GM21825 (cell line): ENCODE measurements around the gene PADI1.

ENCODE experiments used
- ATAC-seq: cut with Tn5 transposase; IDR thresholded peaks from one replicate; pipeline ENCODE4 v1.9.1; 2021; ENCODE audit warnings: mild to moderate bottlenecking, moderate library complexity; ENCODE audit not compliant: unreplicated experiment

The PADI1 gene

GRCh38 chr1:17196496-17197185, 8.3 kb upstream of the PADI1 start:
- no peak for ATAC-seq

DNA sequence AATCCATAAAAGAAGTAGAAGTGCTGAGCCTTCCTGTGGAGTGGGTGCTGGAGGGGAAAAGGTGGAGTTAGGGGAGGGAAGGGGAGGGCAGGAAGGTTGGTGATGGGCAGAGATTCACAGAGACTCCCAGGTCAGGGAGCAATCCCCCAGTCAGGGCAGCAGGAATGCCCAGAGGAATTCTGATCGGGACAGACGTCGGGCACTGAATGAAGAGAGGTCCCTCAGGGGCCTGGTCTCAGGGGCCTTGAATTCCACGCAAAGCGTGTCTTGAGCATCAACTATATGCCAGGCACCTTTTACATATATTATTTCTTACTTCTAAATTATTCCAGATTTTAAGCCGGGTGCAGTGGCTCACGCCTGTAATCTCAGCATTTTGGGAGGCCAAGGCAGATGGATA, 7.2 kb upstream of the PADI1 start:
- ATAC-seq = no peak

DNA sequence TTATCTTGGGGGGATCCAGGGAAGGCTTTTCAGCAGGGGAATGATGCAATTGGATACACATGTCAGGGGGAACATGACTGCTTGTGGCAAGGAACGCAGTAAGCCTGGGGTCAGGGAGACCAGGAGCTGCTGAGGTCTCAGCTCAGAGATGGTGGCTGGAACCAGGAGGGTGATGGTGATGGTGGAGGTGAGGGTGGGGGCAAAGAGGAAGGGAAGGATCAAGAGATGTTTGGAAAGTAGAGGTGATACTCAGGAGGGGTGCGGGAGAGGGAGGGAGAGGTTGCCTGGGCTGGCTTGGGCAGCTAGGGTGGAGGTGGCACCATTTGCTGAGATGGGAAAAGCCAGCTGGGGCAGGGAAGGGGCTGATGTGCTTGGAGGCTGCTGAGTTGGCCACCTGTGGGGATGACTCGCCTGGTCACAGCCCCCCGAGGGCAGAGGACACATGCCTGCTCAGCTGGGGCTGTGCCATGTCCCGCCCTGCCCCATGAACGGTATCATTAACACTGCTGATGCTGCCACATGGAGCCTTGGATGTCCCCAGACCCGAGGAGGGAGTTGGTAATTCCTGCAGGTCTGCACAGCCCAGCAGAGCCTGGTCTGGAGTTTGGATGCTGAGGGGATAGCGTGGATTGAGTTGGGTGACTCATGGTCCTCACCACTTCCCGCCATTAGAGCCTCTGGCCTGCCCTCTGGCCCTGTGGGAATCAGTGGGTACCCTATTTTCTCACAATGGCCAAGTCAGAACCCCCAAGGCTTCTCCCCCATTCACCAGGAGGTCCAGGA, 6.3 kb upstream of the PADI1 start:
- no peak for ATAC-seq

DNA sequence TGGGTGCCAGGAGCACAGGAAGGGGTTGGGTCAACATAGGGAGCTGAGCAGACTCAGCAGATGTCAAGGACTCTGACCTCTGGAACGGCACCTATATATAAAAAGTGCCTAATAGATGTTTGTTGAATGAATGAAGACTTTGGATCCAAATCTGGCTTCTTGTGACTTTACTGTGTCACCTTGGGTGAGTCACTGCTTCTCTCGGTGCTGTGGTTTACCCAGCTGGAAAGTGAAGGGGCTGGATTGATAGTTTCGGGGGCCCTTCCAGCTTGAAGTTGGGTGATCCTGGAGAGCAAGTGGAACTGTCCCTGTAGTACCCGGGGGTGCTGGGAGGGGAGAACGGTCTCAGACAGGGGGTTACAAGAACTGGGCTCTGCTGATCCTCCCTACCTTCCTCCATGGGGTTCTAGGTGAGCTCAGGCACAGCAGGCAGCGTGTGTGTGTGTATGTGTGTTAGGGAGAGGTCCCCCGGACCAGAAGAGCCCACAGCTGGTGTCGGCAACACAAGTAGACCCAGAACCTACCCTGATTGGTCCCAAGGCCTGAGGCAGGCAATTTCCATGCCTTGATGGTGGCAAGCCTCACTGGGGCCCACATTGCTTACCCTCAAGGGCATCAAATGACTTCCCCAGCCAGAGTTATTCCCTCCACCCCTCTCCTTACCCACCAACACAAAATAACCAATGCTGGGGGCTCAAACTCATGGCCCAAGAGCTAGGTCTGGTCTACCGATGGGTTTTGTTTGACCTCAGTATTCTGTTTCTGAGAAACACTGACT, 5.5 kb upstream of the PADI1 start:
- ATAC-seq = no peak

GRCh38 chr1:17200246-17200645, 4.7 kb upstream of the PADI1 start:
- ATAC-seq = no peak

DNA sequence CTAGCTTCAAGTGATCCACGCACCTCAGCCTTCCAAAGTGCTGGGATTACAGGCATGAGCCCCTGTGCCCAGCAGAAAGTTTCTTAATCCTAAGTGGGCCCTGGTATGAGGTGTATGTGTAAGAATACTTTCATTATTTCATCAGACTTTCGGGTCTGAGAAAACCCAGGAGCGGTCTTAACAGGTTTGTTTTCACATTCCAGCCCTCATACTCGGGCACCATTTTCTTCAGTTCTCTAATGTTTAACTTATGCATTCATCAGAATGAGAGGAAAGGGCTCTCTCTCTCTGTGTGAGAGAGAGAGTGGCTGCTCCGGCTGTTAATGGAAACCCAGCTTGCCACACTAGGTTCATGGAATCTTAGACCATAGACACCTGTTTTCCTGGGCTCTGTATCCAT, 4.2 kb upstream of the PADI1 start:
- no peak for ATAC-seq

DNA sequence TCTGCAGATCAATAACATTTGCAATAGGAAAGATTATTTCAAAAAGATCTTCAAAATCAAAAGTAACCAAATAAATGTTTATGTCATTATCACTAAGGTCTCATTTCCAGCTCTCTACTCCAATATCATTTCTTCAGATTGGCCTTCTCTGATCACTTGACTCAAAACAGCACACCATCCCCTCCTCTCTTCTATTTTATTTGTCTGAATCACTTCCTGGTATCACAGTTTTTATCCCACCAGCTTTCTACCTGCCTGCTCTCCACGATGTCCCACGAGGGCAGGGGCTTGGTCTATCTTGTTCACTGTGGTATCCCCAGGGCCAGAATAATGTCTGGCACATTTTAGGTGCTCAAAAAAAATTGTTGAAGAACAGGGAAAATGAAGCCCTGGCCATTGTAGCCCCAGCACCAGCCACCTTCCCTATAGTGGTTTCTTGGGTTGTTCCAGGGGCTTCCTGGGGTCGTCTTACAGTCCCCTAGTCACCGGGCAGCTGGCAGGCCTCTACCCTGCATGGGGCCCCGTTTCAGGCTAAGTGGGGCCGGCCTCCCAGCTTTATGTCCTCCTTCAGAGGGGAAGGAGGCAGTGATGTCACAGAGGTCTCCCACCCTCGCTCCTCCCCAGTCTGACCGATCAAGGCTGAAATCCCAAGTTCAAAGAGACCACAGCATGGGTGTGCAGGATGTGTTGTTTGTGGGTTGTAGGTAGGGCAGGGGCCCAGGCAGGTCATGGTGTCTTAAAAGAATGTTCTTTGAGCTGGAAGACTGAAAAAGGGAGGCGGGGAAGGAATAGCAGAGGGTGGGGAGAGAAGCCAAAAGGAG, 3.5 kb upstream of the PADI1 start:
- ATAC-seq = no peak

- ATAC-seq = no peak
Measured at GRCh38 chr1:17205652-17206051, 724 bp downstream of the PADI1 start.

- no peak for ATAC-seq
Measured at GRCh38 chr1:17206196-17206595, 1.3 kb downstream of the PADI1 start.

DNA sequence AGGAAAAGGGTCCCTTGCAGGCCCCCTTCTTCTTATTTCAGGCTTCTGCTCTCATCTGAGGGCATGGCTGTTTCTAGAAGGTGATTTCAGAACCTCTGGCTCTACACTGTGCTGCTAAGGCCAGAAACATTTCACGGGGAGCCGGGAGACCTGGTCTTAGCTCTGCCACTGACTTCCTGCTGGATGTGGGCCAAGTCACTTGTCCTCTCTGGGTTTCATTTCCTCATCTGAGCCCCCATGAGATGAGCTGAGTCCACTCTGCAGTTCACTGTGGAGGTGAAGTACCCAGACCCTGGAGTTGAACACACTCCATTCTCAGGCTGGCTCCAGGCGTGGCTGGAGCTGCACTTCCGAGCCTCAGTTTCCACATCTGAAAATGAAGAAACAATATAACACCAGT, 2.1 kb downstream of the PADI1 start:
- peak; percentile 58 for ATAC-seq

DNA sequence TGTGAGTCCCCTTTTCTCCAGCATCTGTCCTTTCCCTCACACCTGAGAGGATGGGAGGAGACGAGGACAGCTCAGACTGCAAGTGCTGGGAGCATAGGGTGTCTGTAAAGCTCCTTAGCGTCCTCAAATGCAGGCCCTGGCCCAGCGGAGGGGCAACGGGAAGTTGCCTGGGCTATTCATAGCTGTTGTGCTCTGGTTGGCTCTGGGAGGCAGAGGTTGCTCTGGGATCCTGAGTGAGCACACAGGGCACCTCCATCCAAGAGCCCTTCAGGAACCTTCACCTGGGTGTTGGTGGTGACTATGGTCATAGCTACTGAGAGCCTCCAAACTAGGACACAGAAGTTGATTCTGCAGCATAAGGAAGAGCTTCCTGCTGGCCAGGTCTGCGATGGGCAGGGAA, 2.6 kb downstream of the PADI1 start:
- ATAC-seq = no peak

GRCh38 chr1:17207966-17208418, 3.1 kb downstream of the PADI1 start:
- ATAC-seq = peak; percentile 56

- ATAC-seq = no peak
Measured at GRCh38 chr1:17208546-17208945, 3.6 kb downstream of the PADI1 start.

GRCh38 chr1:17209430-17209829, 4.5 kb downstream of the PADI1 start:
- ATAC-seq = no peak

GRCh38 chr1:17210176-17210575, 5.2 kb downstream of the PADI1 start:
- no peak for ATAC-seq

- no peak for ATAC-seq
Measured at GRCh38 chr1:17211377-17211776, 6.4 kb downstream of the PADI1 start.

GRCh38 chr1:17212009-17212408, 7.1 kb downstream of the PADI1 start:
- ATAC-seq = no peak

- no peak for ATAC-seq
Measured at GRCh38 chr1:17212487-17213121, 7.7 kb downstream of the PADI1 start.

GRCh38 chr1:17213148-17213781, 8.3 kb downstream of the PADI1 start:
- no peak for ATAC-seq

GRCh38 chr1:17213782-17214148, 8.8 kb downstream of the PADI1 start:
- ATAC-seq = no peak
